Measurements from ENCODE around the gene STIMATE. TPM values are rescaled to one million over a fixed set of nuclear protein-coding genes. Genes with fewer than 3 reads are reported as not detected.

Gene STIMATE
- total and polyA plus RNA-seq, 9 of the 15 experiments (the other 6 are each of a cell fraction or from before 2014, with no cell fraction given), result 0.14 to 7.7 (median 4.9) TPM

DNA sequence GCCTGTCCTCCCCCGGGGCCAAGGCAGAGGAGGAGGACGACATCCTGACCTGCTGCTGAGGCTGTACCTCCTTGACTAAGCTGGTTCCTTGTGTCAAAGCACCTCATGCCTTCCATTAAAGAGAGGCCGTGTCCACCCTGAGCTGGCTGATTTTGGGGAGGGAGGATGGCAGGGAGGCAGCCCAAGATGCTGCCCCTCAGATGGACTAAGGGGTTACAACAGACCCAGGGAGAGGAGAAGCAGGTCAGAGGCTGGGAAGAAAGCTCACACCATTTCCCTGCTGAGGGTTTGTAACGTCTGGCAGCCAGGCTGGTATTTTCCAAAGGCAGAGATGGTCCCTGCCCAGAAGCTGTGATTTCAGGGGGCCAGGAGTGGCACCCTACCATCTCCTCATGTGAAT is 105.4 kb downstream of the STIMATE start:
- ChIA-PET CTCF (ENCODE audit: low intra/inter-chr PET ratio) (no interaction called here), POLR2A (interaction anchor here (1.9 kb wide), 1 partner anchor 21 kb away, joined by 7 read pairs; the partner anchor contains the start of gene NEK4)
- Histone ChIP-seq H3K79me2 (ENCODE audit: control insufficient read depth, insufficient read depth, low read length) (no peaks in the 10 kb centered on the region), H3K4me3 (no peak overlapping the region), H3K9ac (ENCODE audit: insufficient read depth in 1 of 2, low read depth in 2 of 2, low read length in 2 of 2) (no peak overlapping the region), H3K9me1 (ENCODE audit: control insufficient read depth, insufficient read depth, low read length) (no peaks in the 10 kb centered on the region), H3K4me1 (replicated peaks in 1 of 2; ENCODE audit: control insufficient read depth in 2 of 2, insufficient read depth in 2 of 2, low read length in 2 of 2) (peaks cover 0 to 11% of the 10 kb centered on the region in 2 experiments; a peak in 2 of 5 replicates), H2AFZ (ENCODE audit: low read depth, low read length) (no peak overlapping the region), H3K36me3 (ENCODE audit: control insufficient read depth, insufficient read depth, low read length) (no peaks in the 10 kb centered on the region), H3K27me3 (ENCODE audit: control insufficient read depth in 2 of 2, insufficient read depth in 2 of 2, low read length in 2 of 2) (peaks cover 0 to 19% of the 10 kb centered on the region in 2 experiments; a peak in 2 of 5 replicates), H3K4me2 (ENCODE audit: insufficient read depth, low read length) (no peak overlapping the region), H3K27ac (ENCODE audit: extremely low read depth, low read depth, low read length) (no peak overlapping the region), H3K9me3 (replicated peaks; ENCODE audit: control insufficient read depth, insufficient read depth, low read depth, low read length) (no peaks in the 10 kb centered on the region), H4K20me1 (replicated peaks; ENCODE audit: control insufficient read depth, insufficient read depth, low read length) (no peaks in the 10 kb centered on the region)
- in situ Hi-C loops (cut with MboI) (no loop called here), intact Hi-C loops (cut with micrococcal nuclease) (no loop called here)
- FAIRE-seq, result no peak
- DNase-seq (ENCODE audit: extremely low read depth in 1 of 4, low spot score in 3 of 4), result no peak
- no peak; the same call in 2 of the 3 replicates for ATAC-seq
- TF ChIP-seq, protein P1, sequence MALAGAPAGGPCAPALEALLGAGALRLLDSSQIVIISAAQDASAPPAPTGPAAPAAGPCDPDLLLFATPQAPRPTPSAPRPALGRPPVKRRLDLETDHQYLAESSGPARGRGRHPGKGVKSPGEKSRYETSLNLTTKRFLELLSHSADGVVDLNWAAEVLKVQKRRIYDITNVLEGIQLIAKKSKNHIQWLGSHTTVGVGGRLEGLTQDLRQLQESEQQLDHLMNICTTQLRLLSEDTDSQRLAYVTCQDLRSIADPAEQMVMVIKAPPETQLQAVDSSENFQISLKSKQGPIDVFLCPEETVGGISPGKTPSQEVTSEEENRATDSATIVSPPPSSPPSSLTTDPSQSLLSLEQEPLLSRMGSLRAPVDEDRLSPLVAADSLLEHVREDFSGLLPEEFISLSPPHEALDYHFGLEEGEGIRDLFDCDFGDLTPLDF (CRISPR knock-in tag; IDR thresholded peaks at IDR 0.05), result no peak
- TF ChIP-seq KAT2B (IDR thresholded peaks at IDR 0.05; ENCODE audit: low read depth, low read length) (no peak), MTA1 (IDR thresholded peaks at IDR 0.05; ENCODE audit: borderline replicate concordance) (no peak), KLF16 (IDR thresholded peaks at IDR 0.05) (no peak), IRF2 (CRISPR knock-in tag; IDR thresholded peaks at IDR 0.05) (no peak), ZNF76 (CRISPR knock-in tag; IDR thresholded peaks at IDR 0.05; ENCODE audit: borderline replicate concordance) (no peak), CREBBP (IDR thresholded peaks at IDR 0.05; ENCODE audit: low read depth, low read length) (no peak), ZNF408 (CRISPR knock-in tag; IDR thresholded peaks at IDR 0.05; ENCODE audit: low read depth) (no peak), ZNF551 (CRISPR knock-in tag; IDR thresholded peaks at IDR 0.05) (no peak), ZNF324 (CRISPR knock-in tag; IDR thresholded peaks at IDR 0.05) (no peak), SMC3 (conservative IDR thresholded peaks at IDR 0.05; ENCODE audit: insufficient read depth, low read depth, low read length) (no peak), ZNF133 (CRISPR knock-in tag; IDR thresholded peaks at IDR 0.05) (no peak)
- TF ChIP-seq, protein P2, sequence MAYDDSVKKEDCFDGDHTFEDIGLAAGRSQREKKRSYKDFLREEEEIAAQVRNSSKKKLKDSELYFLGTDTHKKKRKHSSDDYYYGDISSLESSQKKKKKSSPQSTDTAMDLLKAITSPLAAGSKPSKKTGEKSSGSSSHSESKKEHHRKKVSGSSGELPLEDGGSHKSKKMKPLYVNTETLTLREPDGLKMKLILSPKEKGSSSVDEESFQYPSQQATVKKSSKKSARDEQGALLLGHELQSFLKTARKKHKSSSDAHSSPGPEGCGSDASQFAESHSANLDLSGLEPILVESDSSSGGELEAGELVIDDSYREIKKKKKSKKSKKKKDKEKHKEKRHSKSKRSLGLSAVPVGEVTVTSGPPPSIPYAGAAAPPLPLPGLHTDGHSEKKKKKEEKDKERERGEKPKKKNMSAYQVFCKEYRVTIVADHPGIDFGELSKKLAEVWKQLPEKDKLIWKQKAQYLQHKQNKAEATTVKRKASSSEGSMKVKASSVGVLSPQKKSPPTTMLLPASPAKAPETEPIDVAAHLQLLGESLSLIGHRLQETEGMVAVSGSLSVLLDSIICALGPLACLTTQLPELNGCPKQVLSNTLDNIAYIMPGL (CRISPR knock-in tag; IDR thresholded peaks at IDR 0.05), result no peak
- 22% methylated on average over 4 of the region's 4 CpGs for WGBS (ENCODE audit: insufficient coverage, low coverage, missing lambda C conversion rate)
- BruUV-seq (replicated peaks), result no TSS peak

Measured in K562 (cell line).